Tibial nerve (tissue), 4 donors: ENCODE measurements around the gene SOWAHA. TPM values are rescaled to one million over a fixed set of nuclear protein-coding genes. Genes with fewer than 3 reads are reported as not detected.

ENCODE experiments used
- DNase-seq, 2 donors: peaks; one replicate each; pipeline ENCODE4 v3.0.0-alpha.2; 2019; ENCODE audit warnings: low spot score in 2 of 2
- H3K27ac ChIP-seq, 4 donors: fragments of 200-600 bp; sonication (generic) in 3 of 4; one replicate each; pipeline ENCODE4 v1.5.1; 2017 to 2019; ENCODE audit warnings: mild to moderate bottlenecking in 1 of 4
- H3K27me3 ChIP-seq, 2 donors: fragments of 200-600 bp; sonication (generic) in 1 of 2; one replicate each; pipeline versions ENCODE4 v1.5.1 to v1.6.0; 2017 to 2019
- H3K36me3 ChIP-seq, 3 donors: fragments of 200-600 bp; sonication (generic); one replicate each; pipeline ENCODE4 v1.5.1; 2018 to 2019
- H3K4me1 ChIP-seq, 4 donors: fragments of 200-600 bp; sonication (generic) in 3 of 4; one replicate each; pipeline ENCODE4 v1.5.1; 2017 to 2019
- H3K4me3 ChIP-seq, 4 donors: fragments of 200-600 bp; sonication (generic) in 3 of 4; one replicate each; pipeline ENCODE4 v1.5.1; 2017 to 2019; ENCODE audit warnings: mild to moderate bottlenecking in 1 of 4, moderate library complexity in 1 of 4
- H3K9me3 ChIP-seq, 4 donors: fragments of 200-600 bp; sonication (generic) in 3 of 4; one replicate each; pipeline ENCODE4 v1.5.1; 2017 to 2019
- CTCF ChIP-seq, 5 experiments: fragments of 200-600 bp in 3 of 5; fragments of 450-650 bp in 2 of 5; sonication (generic) in 3 of 5; IDR thresholded peaks; one replicate each; pipeline ENCODE4 v1.5.1; 2016 to 2019; ENCODE audit warnings: antibody characterized with exemption in 5 of 5, mild to moderate bottlenecking in 3 of 5, moderate library complexity in 2 of 5
- EP300 ChIP-seq, 2 donors: sonication (generic); formaldehyde crosslinking; IDR thresholded peaks; one replicate each; pipeline ENCODE4 v1.6.1; 2017; ENCODE audit warnings: antibody characterized with exemption in 2 of 2, mild to moderate bottlenecking in 1 of 2
- POLR2A ChIP-seq, 2 donors: fragments of 450-650 bp; IDR thresholded peaks; one replicate each; pipeline ENCODE4 v1.6.1; 2017; ENCODE audit warnings: antibody characterized with exemption in 2 of 2, mild to moderate bottlenecking in 2 of 2, moderate library complexity in 2 of 2
- WGBS, 2 donors: methylation state at CpG; one replicate each; pipeline ENCODE4 v1.1.5; 2018; 5-methylcytosine and 5-hydroxymethylcytosine counted together
- total RNA-seq, 4 donors: library from RNA; depleted of rRNA; stranded (reverse); fragments of >200 nt; gene quantifications; one replicate each; pipeline ENCODE4 v1.1.0, GENCODE V29; 2016

SOWAHA gene
- total RNA-seq, 4 donors from 2014 or later: 0.44 to 2.9 (median 0.99) TPM

GRCh38 chr5:132840896-132841295, 27.8 kb downstream of the SOWAHA start:
- TF ChIP-seq CTCF (IDR thresholded peaks at IDR 0.05) (no peak), EP300 (IDR thresholded peaks at IDR 0.05) (no peak), POLR2A (IDR thresholded peaks at IDR 0.05) (no peak)
- DNase-seq: no peak
- Histone ChIP-seq H3K27ac (peak overlapping the region in 1 of 4 donors; percentile 40), H3K9me3 (no peaks in the 10 kb centered on the region), H3K4me1 (no peaks in the 10 kb centered on the region), H3K27me3 (no peaks in the 10 kb centered on the region), H3K4me3 (no peak overlapping the region), H3K36me3 (no peaks in the 10 kb centered on the region)
- 65 to 68% methylated on average over 1 of the region's 1 CpG for WGBS, 2 donors

- no peak for DNase-seq
- H3K4me3 ChIP-seq: no peak overlapping the region
- no peak overlapping the region for H3K27ac ChIP-seq
- H3K4me1 ChIP-seq: no peaks in the 10 kb centered on the region
- H3K36me3 ChIP-seq: no peaks in the 10 kb centered on the region
- TF ChIP-seq EP300 (IDR thresholded peaks at IDR 0.05) (no peak), POLR2A (IDR thresholded peaks at IDR 0.05) (no peak), CTCF (IDR thresholded peaks at IDR 0.05) (no peak)
- no peaks in the 10 kb centered on the region for H3K9me3 ChIP-seq
- WGBS, 2 donors: 87 to 93% methylated on average over 4 of the region's 4 CpGs
- no peaks in the 10 kb centered on the region for H3K27me3 ChIP-seq
Observed at GRCh38 chr5:132841305-132841704, 28.2 kb downstream of the SOWAHA start.

- Histone ChIP-seq H3K36me3 (no peaks in the 10 kb centered on the region), H3K27me3 (no peaks in the 10 kb centered on the region), H3K4me1 (no peaks in the 10 kb centered on the region), H3K4me3 (no peak overlapping the region), H3K9me3 (no peaks in the 10 kb centered on the region), H3K27ac (no peak overlapping the region)
- TF ChIP-seq EP300 (IDR thresholded peaks at IDR 0.05) (no peak), CTCF (IDR thresholded peaks at IDR 0.05) (no peak), POLR2A (IDR thresholded peaks at IDR 0.05) (no peak)
- DNase-seq: no peak
- WGBS, 2 donors: 91 to 92% methylated on average over 8 of the region's 8 CpGs
Observed at GRCh38 chr5:132848270-132848669, 35.2 kb downstream of the SOWAHA start.

GRCh38 chr5:132849347-132849746, 36.2 kb downstream of the SOWAHA start:
- Histone ChIP-seq H3K36me3 (no peaks in the 10 kb centered on the region), H3K4me3 (no peak overlapping the region), H3K4me1 (no peaks in the 10 kb centered on the region), H3K27ac (no peak overlapping the region), H3K9me3 (no peaks in the 10 kb centered on the region), H3K27me3 (no peaks in the 10 kb centered on the region)
- DNase-seq: no peak
- 48 to 58% methylated on average over 1 of the region's 1 CpG for WGBS, 2 donors
- TF ChIP-seq CTCF (IDR thresholded peaks at IDR 0.05) (no peak), POLR2A (IDR thresholded peaks at IDR 0.05) (no peak), EP300 (IDR thresholded peaks at IDR 0.05) (no peak)

GRCh38 chr5:132850066-132850465, 37.0 kb downstream of the SOWAHA start:
- DNase-seq: no peak
- H3K27me3 ChIP-seq: no peaks in the 10 kb centered on the region
- WGBS, 2 donors: 72 to 83% methylated on average over 2 of the region's 2 CpGs
- no peak overlapping the region for H3K4me3 ChIP-seq
- no peaks in the 10 kb centered on the region for H3K4me1 ChIP-seq
- no peak overlapping the region for H3K27ac ChIP-seq
- H3K36me3 ChIP-seq: no peaks in the 10 kb centered on the region
- TF ChIP-seq POLR2A (IDR thresholded peaks at IDR 0.05) (no peak), CTCF (IDR thresholded peaks at IDR 0.05) (no peak), EP300 (IDR thresholded peaks at IDR 0.05) (no peak)
- H3K9me3 ChIP-seq: no peaks in the 10 kb centered on the region
